Measurements from ENCODE around the gene MYRIP. TPM values are rescaled to one million over a fixed set of nuclear protein-coding genes. Genes with fewer than 3 reads are reported as not detected.

MYRIP gene
- polyA plus RNA-seq, 1 experiment, result not detected

DNA sequence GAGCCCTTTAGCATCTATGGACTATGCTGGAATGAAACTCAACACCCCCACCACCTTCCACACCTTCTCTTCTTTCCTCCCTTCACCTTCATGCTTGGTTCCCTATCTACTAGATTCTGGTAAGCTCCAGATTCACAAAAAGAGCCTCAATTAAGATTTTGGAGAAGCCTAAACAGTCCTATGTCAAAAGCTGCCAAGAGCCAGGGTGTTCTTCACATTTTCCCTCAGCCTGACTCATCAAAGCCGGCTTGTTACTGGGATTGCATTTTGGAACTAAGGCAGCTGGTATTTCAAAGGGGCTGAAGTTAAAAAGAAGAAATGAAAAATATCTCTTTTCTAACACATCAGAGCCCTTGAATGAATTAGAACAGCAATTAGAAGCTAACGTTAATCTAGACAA lies 247.7 kb downstream of the MYRIP start:
- POLR2A ChIA-PET, result no interaction called here
- DNase-seq (ENCODE audit: low read depth, low spot score), result no peak
- no peaks in the 10 kb centered on the region for H3K27me3 ChIP-seq (ENCODE audit: control insufficient read depth, insufficient read depth, low read length)
- CTCF ChIA-PET, result no interaction called here
- H3K9me3 ChIP-seq (ENCODE audit: control insufficient read depth, insufficient read depth, low read length), result no peaks in the 10 kb centered on the region; the same call in 1 of the 2 replicates
- H3K4me3 ChIP-seq (ENCODE audit: low read depth, low read length), result no peak overlapping the region
- H3K27ac ChIP-seq (ENCODE audit: low read depth, low read length), result no peak overlapping the region
- TF ChIP-seq, protein P1, sequence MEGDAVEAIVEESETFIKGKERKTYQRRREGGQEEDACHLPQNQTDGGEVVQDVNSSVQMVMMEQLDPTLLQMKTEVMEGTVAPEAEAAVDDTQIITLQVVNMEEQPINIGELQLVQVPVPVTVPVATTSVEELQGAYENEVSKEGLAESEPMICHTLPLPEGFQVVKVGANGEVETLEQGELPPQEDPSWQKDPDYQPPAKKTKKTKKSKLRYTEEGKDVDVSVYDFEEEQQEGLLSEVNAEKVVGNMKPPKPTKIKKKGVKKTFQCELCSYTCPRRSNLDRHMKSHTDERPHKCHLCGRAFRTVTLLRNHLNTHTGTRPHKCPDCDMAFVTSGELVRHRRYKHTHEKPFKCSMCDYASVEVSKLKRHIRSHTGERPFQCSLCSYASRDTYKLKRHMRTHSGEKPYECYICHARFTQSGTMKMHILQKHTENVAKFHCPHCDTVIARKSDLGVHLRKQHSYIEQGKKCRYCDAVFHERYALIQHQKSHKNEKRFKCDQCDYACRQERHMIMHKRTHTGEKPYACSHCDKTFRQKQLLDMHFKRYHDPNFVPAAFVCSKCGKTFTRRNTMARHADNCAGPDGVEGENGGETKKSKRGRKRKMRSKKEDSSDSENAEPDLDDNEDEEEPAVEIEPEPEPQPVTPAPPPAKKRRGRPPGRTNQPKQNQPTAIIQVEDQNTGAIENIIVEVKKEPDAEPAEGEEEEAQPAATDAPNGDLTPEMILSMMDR (IDR thresholded peaks at IDR 0.05; ENCODE audit: low read depth, low read length), result no peak

DNA sequence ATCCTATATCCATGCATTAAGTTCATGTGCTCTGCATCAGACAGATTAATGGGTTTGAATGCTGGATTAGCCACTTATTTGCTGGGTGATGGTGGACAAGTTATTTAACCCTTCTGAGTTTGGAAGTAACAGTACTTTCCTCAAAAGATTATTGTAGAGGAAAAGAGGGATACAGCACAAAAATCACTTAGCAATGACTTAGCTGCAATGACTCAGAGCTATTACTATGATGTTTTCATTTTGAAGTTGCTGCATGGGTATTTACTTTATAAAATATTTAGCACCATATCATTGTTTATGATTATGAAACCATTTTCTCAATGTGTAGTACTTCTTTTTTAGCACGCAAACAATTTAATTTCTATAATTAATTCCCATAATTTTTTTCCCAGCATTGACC lies 248.4 kb downstream of the MYRIP start:
- ChIA-PET POLR2A (no interaction called here), CTCF (no interaction called here)
- TF ChIP-seq, protein P1 (IDR thresholded peaks at IDR 0.05; ENCODE audit: low read depth, low read length), result no peak
- no peaks in the 10 kb centered on the region for H3K27me3 ChIP-seq (ENCODE audit: control insufficient read depth, insufficient read depth, low read length)
- H3K27ac ChIP-seq (ENCODE audit: low read depth, low read length), result no peak overlapping the region
- DNase-seq (ENCODE audit: low read depth, low spot score), result no peak
- H3K4me3 ChIP-seq (ENCODE audit: low read depth, low read length), result no peak overlapping the region
- H3K9me3 ChIP-seq (ENCODE audit: control insufficient read depth, insufficient read depth, low read length), result no peaks in the 10 kb centered on the region; the same call in 1 of the 2 replicates

GRCh38 chr3:40068636-40069035 lies 259.2 kb downstream of the MYRIP start:
- TF ChIP-seq, protein P1 (IDR thresholded peaks at IDR 0.05; ENCODE audit: low read depth, low read length), result no peak
- ChIA-PET CTCF (no interaction called here), POLR2A (no interaction called here)
- no peak for DNase-seq (ENCODE audit: low read depth, low spot score)
- no peak overlapping the region for H3K27ac ChIP-seq (ENCODE audit: low read depth, low read length)
- no peaks in the 10 kb centered on the region; the same call in 1 of the 2 replicates for H3K9me3 ChIP-seq (ENCODE audit: control insufficient read depth, insufficient read depth, low read length)
- H3K4me3 ChIP-seq (ENCODE audit: low read depth, low read length), result no peak overlapping the region
- H3K27me3 ChIP-seq (ENCODE audit: control insufficient read depth, insufficient read depth, low read length), result no peaks in the 10 kb centered on the region

- DNase-seq (ENCODE audit: low read depth, low spot score), result no peak
- Histone ChIP-seq H3K27ac (ENCODE audit: low read depth, low read length) (no peak overlapping the region), H3K9me3 (ENCODE audit: control insufficient read depth, insufficient read depth, low read length) (no peaks in the 10 kb centered on the region; the same call in 1 of the 2 replicates), H3K27me3 (ENCODE audit: control insufficient read depth, insufficient read depth, low read length) (no peaks in the 10 kb centered on the region), H3K4me3 (ENCODE audit: low read depth, low read length) (no peak overlapping the region)
- ChIA-PET POLR2A (no interaction called here), CTCF (no interaction called here)
- TF ChIP-seq, protein P1 (IDR thresholded peaks at IDR 0.05; ENCODE audit: low read depth, low read length), result no peak
Observed at GRCh38 chr3:40070816-40071215, 261.4 kb downstream of the MYRIP start.

- no peak for DNase-seq (ENCODE audit: low read depth, low spot score)
Observed at GRCh38 chr3:40071683-40072238, 262.4 kb downstream of the MYRIP start.

More at GRCh38 chr3:40071683-40072238, 262.4 kb downstream of the MYRIP start:
- no peak overlapping the region for H3K4me3 ChIP-seq (ENCODE audit: low read depth, low read length)
- H3K27ac ChIP-seq (ENCODE audit: low read depth, low read length), result no peak overlapping the region
- TF ChIP-seq, protein P1 (IDR thresholded peaks at IDR 0.05; ENCODE audit: low read depth, low read length), result no peak
- H3K27me3 ChIP-seq (ENCODE audit: control insufficient read depth, insufficient read depth, low read length), result no peaks in the 10 kb centered on the region
- ChIA-PET CTCF (no interaction called here), POLR2A (no interaction called here)
- no peaks in the 10 kb centered on the region; the same call in 1 of the 2 replicates for H3K9me3 ChIP-seq (ENCODE audit: control insufficient read depth, insufficient read depth, low read length)
